Endothelial cell of umbilical vein (primary cell): ENCODE measurements around the gene LPIN1. TPM values are rescaled to one million over a fixed set of nuclear protein-coding genes. Genes with fewer than 3 reads are reported as not detected.

Experiments
- BruUV-seq: library from RNA; stranded (reverse); fragments of 400-500 nt; replicated peaks from 2 replicates; lab custom pipeline; 2021; lab: Mats Ljungman, UMichigan
- CTCF ChIA-PET: fragments of 300-600, 350-600 bp; sonication (Branson Sonifier 250); formaldehyde crosslinking; loops from one replicate; lab custom pipeline; 2021; ENCODE audit warnings: antibody characterized with exemption, inconsistent platforms; lab: Charles Lee
- POLR2A ChIA-PET: fragments of 300-600, 350-600 bp; sonication (Branson Sonifier 250); formaldehyde crosslinking; loops from one replicate; lab custom pipeline; 2021; ENCODE audit warnings: antibody characterized with exemption, inconsistent platforms; lab: Charles Lee
- DNase-seq: peaks from one replicate; pipeline ENCODE4 v3.0.0-alpha.2; 2011; ENCODE audit warnings: low read depth, low spot score
- FAIRE-seq: peaks from 2 replicates; lab custom pipeline; 2011; peaks lifted over from hg19 to GRCh38; lab: Jason Lieb, UNC
- H2AFZ ChIP-seq: 2 replicates; pipeline ENCODE4 v1.6.0; 2012; ENCODE audit warnings: low read depth, low read length, control low read depth, inconsistent platforms
- H3K27ac ChIP-seq: 2 replicates; pipeline ENCODE4 v1.5.1; 2011; ENCODE audit warnings: low read depth, mild to moderate bottlenecking, control low read depth, low read length, moderate library complexity; ENCODE audit not compliant: insufficient read depth
- H3K27me3 ChIP-seq, 2 experiments: 2 replicates each; pipeline versions ENCODE4 v1.6.0 to v1.6.1; 2011; ENCODE audit warnings: low read length in 2 of 2, mixed read lengths in 1 of 2; ENCODE audit not compliant: control insufficient read depth in 2 of 2, insufficient read depth in 2 of 2
- H3K36me3 ChIP-seq, 2 experiments: 2 replicates in 1 of 2; 3 replicates in 1 of 2; pipeline ENCODE4 v1.5.1; 2011; ENCODE audit warnings: low read length in 2 of 2, mild to moderate bottlenecking in 1 of 2, moderate library complexity in 1 of 2; ENCODE audit not compliant: control insufficient read depth in 2 of 2, insufficient read depth in 2 of 2; ENCODE audit errors: extremely low read depth in 1 of 2
- H3K4me1 ChIP-seq: 3 replicates; pipeline ENCODE4 v1.5.1; 2011; ENCODE audit warnings: mild to moderate bottlenecking, low read length; ENCODE audit not compliant: control insufficient read depth, insufficient read depth; ENCODE audit errors: extremely low read depth
- H3K4me2 ChIP-seq: 2 replicates; pipeline ENCODE4 v1.6.1; 2011; ENCODE audit warnings: low read length, control low read depth, mixed read lengths; ENCODE audit not compliant: insufficient read depth
- H3K4me3 ChIP-seq, 3 experiments: fragments of 200-600 bp in 1 of 3; sonication (generic), shearing (Covaris generic) in 1 of 3; replicated peaks in 1 of 3; 2 replicates each; pipeline ENCODE4 v1.5.1; 2011 to 2016; ENCODE audit warnings: control low read depth in 3 of 3, low read length in 3 of 3, mild to moderate bottlenecking in 2 of 3, inconsistent platforms in 1 of 3, low read depth in 1 of 3, moderate library complexity in 1 of 3; ENCODE audit not compliant: insufficient read depth in 1 of 3
- H3K79me2 ChIP-seq: 2 replicates; pipeline ENCODE4 v1.6.0; 2012; ENCODE audit warnings: low read length, inconsistent platforms; ENCODE audit not compliant: control insufficient read depth, insufficient read depth
- H3K9ac ChIP-seq: replicated peaks from 2 replicates; pipeline ENCODE3; 2011; ENCODE audit warnings: low read length, control low read depth; ENCODE audit not compliant: insufficient read depth; ENCODE audit errors: extremely low read depth
- H3K9me1 ChIP-seq: replicated peaks from 3 replicates; pipeline ENCODE4 v1.6.0; 2011; ENCODE audit warnings: mild to moderate bottlenecking, low read length; ENCODE audit not compliant: control insufficient read depth, insufficient read depth; ENCODE audit errors: extremely low read depth
- H3K9me3 ChIP-seq: replicated peaks from 2 replicates; pipeline ENCODE4 v1.5.1; 2012; ENCODE audit warnings: low read length, inconsistent platforms; ENCODE audit not compliant: control insufficient read depth, insufficient read depth
- H4K20me1 ChIP-seq: replicated peaks from 2 replicates; pipeline ENCODE3; 2011; ENCODE audit warnings: mild to moderate bottlenecking, low read length; ENCODE audit not compliant: control insufficient read depth, insufficient read depth; ENCODE audit errors: extremely low read depth
- CTCF ChIP-seq, 2 donors: IDR thresholded peaks; 1 replicate in 1 of 2; 2 replicates in 1 of 2; pipeline ENCODE4 v1.5.1; 2011; ENCODE audit warnings: low read length in 2 of 2, mild to moderate bottlenecking in 2 of 2, moderate library complexity in 2 of 2, control low read depth in 1 of 2, inconsistent platforms in 1 of 2, low read depth in 1 of 2; ENCODE audit not compliant: insufficient read depth in 1 of 2; ENCODE audit errors: extremely low read depth in 1 of 2
- EZH2 ChIP-seq: IDR thresholded peaks from 2 replicates; pipeline ENCODE4 v1.6.1; 2012; ENCODE audit warnings: borderline replicate concordance, low read depth, mild to moderate bottlenecking, moderate library complexity, low read length, inconsistent platforms; ENCODE audit not compliant: severe bottlenecking
- FOS ChIP-seq: IDR thresholded peaks from 2 replicates; pipeline ENCODE4 v1.6.1; 2011; ENCODE audit warnings: mild to moderate bottlenecking, low read length, moderate library complexity, borderline replicate concordance; ENCODE audit not compliant: insufficient read depth
- GATA2 ChIP-seq: IDR thresholded peaks from 2 replicates; pipeline ENCODE4 v1.7.0; 2011; ENCODE audit warnings: low read depth, mild to moderate bottlenecking, moderate library complexity, mixed read lengths, low read length; ENCODE audit not compliant: insufficient read length, insufficient read depth
- JUN ChIP-seq: IDR thresholded peaks from 2 replicates; pipeline ENCODE4 v1.6.1; 2011; ENCODE audit warnings: borderline replicate concordance, low read depth; ENCODE audit not compliant: insufficient read length, insufficient read depth
- MAX ChIP-seq: IDR thresholded peaks from 2 replicates; pipeline ENCODE4 v1.6.1; 2011; ENCODE audit not compliant: insufficient read depth, insufficient read length
- MYC ChIP-seq: IDR thresholded peaks from one replicate; pipeline ENCODE4 v1.6.1; 2011; ENCODE audit warnings: mild to moderate bottlenecking, low read depth, low read length
- POLR2A ChIP-seq: IDR thresholded peaks from 2 replicates; pipeline ENCODE4 v1.6.1; 2012; ENCODE audit warnings: low read depth, mild to moderate bottlenecking, control low read depth, low read length
- POLR2AphosphoS5 ChIP-seq: IDR thresholded peaks from 2 replicates; pipeline ENCODE4 v1.6.1; 2012; ENCODE audit warnings: low read depth, mild to moderate bottlenecking, control low read depth, low read length, moderate library complexity; ENCODE audit not compliant: insufficient read depth
- dilution Hi-C: fragments of 300-500 bp; cut with MboI; formaldehyde crosslinking; loops from one replicate; pipeline ENCODE4 v1.15.0; 2019; ENCODE audit warnings: low sequenced_read_pairs; ENCODE audit not compliant: extremely low pct_ligation_motif_present
- intact Hi-C: fragments of 100-400 bp; cut with micrococcal nuclease; formaldehyde crosslinking; loops from one replicate; pipeline ENCODE4 v1.10.0; 2022
- polyA plus RNA-seq, 4 experiments: library from polyadenylated mRNA; depleted of rRNA in 3 of 4; stranded (reverse) in 3 of 4; unstranded in 1 of 4; fragments of >200 nt; gene quantifications; 2 replicates each; pipeline versions ENCODE4 v1.2.1 to v1.2.3, GENCODE V29; 2011 to 2012; ENCODE audit warnings: missing spikeins in 1 of 4
- total RNA-seq: library from RNA; stranded (reverse); gene quantifications from 2 replicates; pipeline ENCODE4 v1.2.3, GENCODE V29; 2021

The LPIN1 gene
- total and polyA plus RNA-seq, 2 donors (not counting 3 experiments of a cell fraction or from before 2014, with no cell fraction given) = 26.6 to 80.4 TPM

- DNase-seq (no peak), FAIRE-seq (no peak)
- Histone ChIP-seq H3K79me2 (no peaks in the 10 kb centered on the region), H4K20me1 (no peaks in the 10 kb centered on the region), H3K27ac (no peak overlapping the region), H3K9ac (no peak overlapping the region), H3K9me3 (no peaks in the 10 kb centered on the region), H2AFZ (no peak overlapping the region), H3K4me1 (no peaks in the 10 kb centered on the region), H3K9me1 (no peaks in the 10 kb centered on the region), H3K4me3 (no peak overlapping the region), H3K4me2 (no peak overlapping the region), H3K36me3 (no peaks in the 10 kb centered on the region), H3K27me3 (peaks cover 18 to 34% of the 10 kb centered on the region in 2 experiments)
- ChIA-PET POLR2A (no interaction called here), CTCF (interaction anchor here (1.7 kb wide), 1 partner anchor 24 kb away, joined by 5 read pairs; no protein-coding TSS in a partner anchor)
- TF ChIP-seq MAX (no peak), JUN (no peak), FOS (no peak), CTCF (IDR thresholded peaks at IDR 0.05; ENCODE audit: extremely low read depth in 1 of 2, insufficient read depth in 1 of 2, low read depth in 1 of 2, low read length in 2 of 2) (no peak), EZH2 (no peak), POLR2A (no peak), MYC (no peak), POLR2AphosphoS5 (no peak), GATA2 (no peak)
- dilution Hi-C loops = no loop called here
- intact Hi-C loops = no loop called here
- BruUV-seq = no TSS peak
Observed at GRCh38 chr2:11716689-11717321, 29.6 kb upstream of the LPIN1 start.
